Measurements from ENCODE around the gene RABGAP1L. TPM values are rescaled to one million over a fixed set of nuclear protein-coding genes. Genes with fewer than 3 reads are reported as not detected.

The RABGAP1L gene
- total and polyA plus RNA-seq, 2 of the 8 experiments (the other 6 are each of a cell fraction or from before 2014, with no cell fraction given) = 33.3 to 156 TPM

DNA sequence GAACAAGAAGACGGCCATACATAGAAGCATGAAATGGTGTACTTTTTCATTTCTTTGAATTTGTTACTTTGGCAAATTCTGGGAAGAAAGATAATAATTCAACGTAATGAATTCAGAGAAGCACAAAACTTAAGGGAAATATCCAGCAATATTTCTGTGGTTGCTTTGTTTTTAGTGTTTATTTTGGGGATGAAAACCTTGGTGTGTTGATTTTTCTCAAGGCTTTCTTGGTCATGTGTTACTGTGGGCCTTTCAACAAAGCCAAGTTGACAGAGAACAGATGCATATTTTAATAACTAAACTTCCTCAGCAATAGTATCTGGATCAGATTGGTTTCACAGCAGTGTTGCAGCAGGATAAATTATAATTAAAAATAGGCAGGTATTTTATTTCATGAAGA, 561.9 kb downstream of the RABGAP1L start:
- DNase-seq (ENCODE audit: low read depth in 1 of 2, low spot score in 2 of 2) = no peak
- ChIA-PET POLR2A (ENCODE audit: partially characterized antibody) (no interaction called here), CTCF (ENCODE audit: partially characterized antibody) (interaction anchor here (1.6 kb wide), 1 partner anchor 459 kb away, joined by 5 read pairs; no protein-coding TSS in a partner anchor)
- no peaks in the 10 kb centered on the region for H3K79me1 ChIP-seq (ENCODE audit: low read depth, low read length)
- no peaks in the 10 kb centered on the region for H3K27me3 ChIP-seq (replicated peaks in 1 of 4; ENCODE audit: control insufficient read depth in 3 of 4, extremely low read depth in 1 of 4, insufficient read depth in 3 of 4, low read length in 3 of 4)
- 86% methylated on average over 2 of the region's 2 CpGs; no CpG with 5 or more reads in 1 of the 2 experiments for WGBS, 2 experiments (ENCODE audit: extremely low coverage in 1 of 2, insufficient coverage in 1 of 2, insufficient read length in 1 of 2, insufficient replicate concordance in 2 of 2, low coverage in 1 of 2, low lambda C conversion rate in 2 of 2, missing lambda C conversion rate in 1 of 2)
- H2AFZ ChIP-seq (ENCODE audit: low read length) = no peak overlapping the region
- H2BK12ac ChIP-seq (ENCODE audit: low read depth, low read length) = no peak overlapping the region
- no peak overlapping the region for H3K56ac ChIP-seq (replicated peaks; ENCODE audit: insufficient read length, low read depth, low read length)
- H3K79me2 ChIP-seq (ENCODE audit: control insufficient read depth in 1 of 2, insufficient read depth in 2 of 2, low read length in 2 of 2) = no peaks in the 10 kb centered on the region
- no peak overlapping the region for H3K9ac ChIP-seq (replicated peaks in 1 of 4; ENCODE audit: extremely low read depth in 1 of 4, low read depth in 3 of 4, low read length in 3 of 4)
- no peak overlapping the region for H4K8ac ChIP-seq (ENCODE audit: extremely low read depth, insufficient read depth, low read length)
- H2BK15ac ChIP-seq (ENCODE audit: low read length) = no peak overlapping the region
- no peak overlapping the region for H3K14ac ChIP-seq (ENCODE audit: insufficient read length)
- no peak overlapping the region for H3K4me3 ChIP-seq (ENCODE audit: extremely low read depth in 1 of 4, insufficient read depth in 2 of 4, low read depth in 3 of 4, low read length in 4 of 4)
- H3K23ac ChIP-seq (ENCODE audit: insufficient read length) = no peak overlapping the region
- H3K4me1 ChIP-seq (replicated peaks in 1 of 4; ENCODE audit: control insufficient read depth in 3 of 4, insufficient read depth in 4 of 4, low read length in 3 of 4) = peaks cover 0 to 2% (median 0%) of the 10 kb centered on the region in 4 experiments; a peak in 1 of 7 replicates
- H3K4ac ChIP-seq (replicated peaks; ENCODE audit: insufficient read length, low read depth, low read length) = no peak overlapping the region
- H3K23me2 ChIP-seq (ENCODE audit: low read depth, low read length) = no peaks in the 10 kb centered on the region
- H3K18ac ChIP-seq (ENCODE audit: extremely low read depth, low read length) = no peak overlapping the region
- no peaks in the 10 kb centered on the region for H4K20me1 ChIP-seq (replicated peaks in 1 of 2; ENCODE audit: control insufficient read depth in 1 of 2, insufficient read depth in 2 of 2, low read length in 2 of 2)
- no peak overlapping the region for H2BK120ac ChIP-seq (replicated peaks; ENCODE audit: low read depth, low read length)
- no peak overlapping the region for H2BK5ac ChIP-seq (ENCODE audit: low read depth, low read length)
- no peak for FAIRE-seq
- no peak overlapping the region for H3K27ac ChIP-seq (ENCODE audit: low read depth, low read length)
- no peak overlapping the region for H3K4me2 ChIP-seq (ENCODE audit: insufficient read depth in 1 of 2, low read depth in 2 of 2, low read length in 2 of 2)
- H4K91ac ChIP-seq (replicated peaks; ENCODE audit: insufficient read length, low read length) = no peak overlapping the region
- no peak overlapping the region for H4K5ac ChIP-seq (ENCODE audit: insufficient read length, low read depth, low read length)
- TF ChIP-seq NRF1 (IDR thresholded peaks at IDR 0.05; ENCODE audit: low read depth, low read length) = no peak
- TF ChIP-seq KDM5A (IDR thresholded peaks at IDR 0.05; ENCODE audit: low read length) = no peak
- TF ChIP-seq SIRT6 (IDR thresholded peaks at IDR 0.05; ENCODE audit: low read length) = no peak
- TF ChIP-seq SP4 (IDR thresholded peaks at IDR 0.05; ENCODE audit: low read length) = no peak
- TF ChIP-seq RNF2 (IDR thresholded peaks at IDR 0.05; ENCODE audit: borderline replicate concordance, low read depth, low read length, missing control alignments, poor library complexity, severe bottlenecking) = no peak
- TF ChIP-seq POU5F1 (IDR thresholded peaks at IDR 0.05; ENCODE audit: low read depth, low read length) = no peak
- no peak for TF ChIP-seq ASH2L (IDR thresholded peaks at IDR 0.05; ENCODE audit: low read length)
- H3K9me3 ChIP-seq (ENCODE audit: insufficient read depth in 2 of 2, low read depth in 1 of 2, low read length in 1 of 2) = no peaks in the 10 kb centered on the region
- no peak overlapping the region for H2BK20ac ChIP-seq (ENCODE audit: low read length)
- no peaks in the 10 kb centered on the region for H3K36me3 ChIP-seq (ENCODE audit: control insufficient read depth in 2 of 4, insufficient read depth in 4 of 4, low read length in 3 of 4)
- no peak overlapping the region for H2AK5ac ChIP-seq (ENCODE audit: low read depth, low read length)

All from H1 (cell line).